ENCODE results near the gene IGLL5. TPM values are rescaled to one million over a fixed set of nuclear protein-coding genes. Genes with fewer than 3 reads are reported as not detected.

Gene IGLL5
- total and polyA plus RNA-seq, 9 of the 15 experiments (the other 6 are each of a cell fraction or from before 2014, with no cell fraction given) = not detected

- ATAC-seq (no peak), FAIRE-seq (no peak), DNase-seq (ENCODE audit: extremely low read depth in 1 of 4, low spot score in 3 of 4) (no peak)
- Histone ChIP-seq H3K79me2 (ENCODE audit: control insufficient read depth, insufficient read depth, low read length) (no peaks in the 10 kb centered on the region), H3K9me1 (ENCODE audit: control insufficient read depth, insufficient read depth, low read length) (no peaks in the 10 kb centered on the region), H3K9ac (ENCODE audit: insufficient read depth in 1 of 2, low read depth in 2 of 2, low read length in 2 of 2) (no peak overlapping the region), H4K20me1 (replicated peaks; ENCODE audit: control insufficient read depth, insufficient read depth, low read length) (no peaks in the 10 kb centered on the region), H3K36me3 (ENCODE audit: control insufficient read depth, insufficient read depth, low read length) (no peaks in the 10 kb centered on the region), H3K27ac (ENCODE audit: extremely low read depth, low read depth, low read length) (no peak overlapping the region), H3K9me3 (replicated peaks; ENCODE audit: control insufficient read depth, insufficient read depth, low read depth, low read length) (no peaks in the 10 kb centered on the region), H3K4me3 (no peak overlapping the region), H3K27me3 (ENCODE audit: control insufficient read depth in 2 of 2, insufficient read depth in 2 of 2, low read length in 2 of 2) (peaks cover 6 to 17% of the 10 kb centered on the region in 2 experiments; a peak in 3 of 5 replicates), H3K4me2 (ENCODE audit: insufficient read depth, low read length) (no peak overlapping the region), H3K4me1 (replicated peaks in 1 of 2; ENCODE audit: control insufficient read depth in 2 of 2, insufficient read depth in 2 of 2, low read length in 2 of 2) (no peaks in the 10 kb centered on the region), H2AFZ (ENCODE audit: low read depth, low read length) (no peak overlapping the region)
- TF ChIP-seq DLX4 (CRISPR knock-in tag; IDR thresholded peaks at IDR 0.05) = no peak
- TF ChIP-seq ZNF592 (IDR thresholded peaks at IDR 0.05) = no peak
- TF ChIP-seq NFXL1 (CRISPR knock-in tag; IDR thresholded peaks at IDR 0.05) = no peak
- TF ChIP-seq PHB2 (IDR thresholded peaks at IDR 0.05; ENCODE audit: low read depth) = no peak
- BruUV-seq (replicated peaks) = no TSS peak
- ChIA-PET CTCF (ENCODE audit: low intra/inter-chr PET ratio) (no interaction called here), POLR2A (interaction anchor here (0.8 to 1.5 kb wide), 8 partner anchors 11 to 30 kb away, joined by 3 to 5 read pairs (median 4); no protein-coding TSS in a partner anchor)
- intact Hi-C loops (cut with micrococcal nuclease) = loop anchor here (10.0 kb wide), 1 partner anchor 443 kb away; no protein-coding TSS in a partner anchor
- in situ Hi-C loops (cut with MboI) = no loop called here
Observed at GRCh38 chr22:22842085-22842484, 45.5 kb upstream of the IGLL5 start.

All from K562 (cell line).